WTC11 (cell line): ENCODE measurements around the gene PLIN4.

Experiments
- ARID4B ChIP-seq: sonication (generic); formaldehyde crosslinking; IDR thresholded peaks from 2 replicates; pipeline ENCODE4 v1.8.0; 2023; ENCODE audit warnings: missing genetic modification reagents, mild to moderate bottlenecking, borderline replicate concordance
- ESRRA ChIP-seq: sonication (generic); formaldehyde crosslinking; IDR thresholded peaks from 2 replicates; pipeline ENCODE4 v1.8.1; 2022; ENCODE audit warnings: mild to moderate bottlenecking, missing genetic modification reagents, borderline replicate concordance
- TF ChIP-seq, protein P1 (sequence below): fragments of 200-600 bp; IDR thresholded peaks from 2 replicates; pipeline ENCODE4 v1.8.0; 2022; ENCODE audit warnings: antibody characterized with exemption

DNA sequence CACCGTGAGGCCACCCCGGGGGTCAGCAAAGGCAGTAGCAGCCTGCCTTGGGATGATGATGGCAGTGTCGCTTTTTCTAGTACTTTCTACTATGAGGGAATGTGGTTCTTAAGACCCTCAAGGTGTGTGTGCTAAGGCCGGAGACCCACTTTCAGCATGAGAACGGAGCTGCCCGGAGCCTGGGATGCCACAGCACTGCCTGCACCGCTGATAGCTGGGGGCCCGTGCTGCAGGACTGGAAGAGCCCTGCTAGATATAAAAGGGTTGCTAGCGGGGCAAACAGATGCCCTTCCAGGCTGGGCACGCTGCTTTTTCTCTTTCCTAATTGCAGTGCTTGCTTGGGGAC is 14.5 kb downstream of the PLIN4 start:
- TF ChIP-seq, protein P1, sequence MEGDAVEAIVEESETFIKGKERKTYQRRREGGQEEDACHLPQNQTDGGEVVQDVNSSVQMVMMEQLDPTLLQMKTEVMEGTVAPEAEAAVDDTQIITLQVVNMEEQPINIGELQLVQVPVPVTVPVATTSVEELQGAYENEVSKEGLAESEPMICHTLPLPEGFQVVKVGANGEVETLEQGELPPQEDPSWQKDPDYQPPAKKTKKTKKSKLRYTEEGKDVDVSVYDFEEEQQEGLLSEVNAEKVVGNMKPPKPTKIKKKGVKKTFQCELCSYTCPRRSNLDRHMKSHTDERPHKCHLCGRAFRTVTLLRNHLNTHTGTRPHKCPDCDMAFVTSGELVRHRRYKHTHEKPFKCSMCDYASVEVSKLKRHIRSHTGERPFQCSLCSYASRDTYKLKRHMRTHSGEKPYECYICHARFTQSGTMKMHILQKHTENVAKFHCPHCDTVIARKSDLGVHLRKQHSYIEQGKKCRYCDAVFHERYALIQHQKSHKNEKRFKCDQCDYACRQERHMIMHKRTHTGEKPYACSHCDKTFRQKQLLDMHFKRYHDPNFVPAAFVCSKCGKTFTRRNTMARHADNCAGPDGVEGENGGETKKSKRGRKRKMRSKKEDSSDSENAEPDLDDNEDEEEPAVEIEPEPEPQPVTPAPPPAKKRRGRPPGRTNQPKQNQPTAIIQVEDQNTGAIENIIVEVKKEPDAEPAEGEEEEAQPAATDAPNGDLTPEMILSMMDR: no peak
- TF ChIP-seq ESRRA (no peak), ARID4B (CRISPR knock-in tag) (no peak)
